Endothelial cell (in vitro differentiated cells): Measurements from ENCODE around the gene STX1B. TPM values are rescaled to one million over a fixed set of nuclear protein-coding genes. Genes with fewer than 3 reads are reported as not detected.
A peak's percentile ranks its signal among the peaks of the same experiment; 100 is the strongest.

Experiments
- DNase-seq: peaks from one replicate; pipeline ENCODE4 v3.0.0; 2021; ENCODE audit warnings: low spot score
- H3K27ac Mint-ChIP-seq: one replicate; pipeline ENCODE4 v1.8.0; 2021; ENCODE audit warnings: mixed read lengths, inconsistent platforms; ENCODE audit not compliant: unreplicated experiment
- H3K27me3 Mint-ChIP-seq: one replicate; pipeline ENCODE4 v1.8.0; 2021; ENCODE audit warnings: mild to moderate bottlenecking, moderate library complexity, mixed read lengths, inconsistent platforms; ENCODE audit not compliant: unreplicated experiment
- H3K36me3 Mint-ChIP-seq: one replicate; pipeline ENCODE4 v1.8.0; 2021; ENCODE audit warnings: mild to moderate bottlenecking, low read depth, mixed read lengths, inconsistent platforms; ENCODE audit not compliant: unreplicated experiment
- H3K4me1 Mint-ChIP-seq: one replicate; pipeline ENCODE4 v1.8.0; 2021; ENCODE audit warnings: mild to moderate bottlenecking, mixed read lengths, inconsistent platforms; ENCODE audit not compliant: unreplicated experiment
- H3K4me3 Mint-ChIP-seq: one replicate; pipeline ENCODE4 v1.8.0; 2021; ENCODE audit warnings: mild to moderate bottlenecking, mixed read lengths, inconsistent platforms; ENCODE audit not compliant: unreplicated experiment
- H3K9me3 Mint-ChIP-seq: one replicate; pipeline ENCODE4 v1.8.0; 2021; ENCODE audit warnings: mixed read lengths, inconsistent platforms; ENCODE audit not compliant: unreplicated experiment
- total RNA-seq: library from RNA; stranded (reverse); fragmentation: NEBNext Ultra II Directional; extraction: Animal tissue kit (Norgen Biotek cat#: 25700); gene quantifications from one replicate; pipeline ENCODE4 v1.2.1, GENCODE V29; 2021; ENCODE audit not compliant: unreplicated experiment
- TF ChIP-seq, protein P1 (sequence below): fragments of 200-600 bp; sonication (generic); IDR thresholded peaks from one replicate; pipeline ENCODE4 v1.5.0; 2021; ENCODE audit warnings: antibody characterized with exemption; ENCODE audit not compliant: unreplicated experiment

STX1B gene
- total RNA-seq, 1 donor from 2014 or later = 5.5 TPM

DNA sequence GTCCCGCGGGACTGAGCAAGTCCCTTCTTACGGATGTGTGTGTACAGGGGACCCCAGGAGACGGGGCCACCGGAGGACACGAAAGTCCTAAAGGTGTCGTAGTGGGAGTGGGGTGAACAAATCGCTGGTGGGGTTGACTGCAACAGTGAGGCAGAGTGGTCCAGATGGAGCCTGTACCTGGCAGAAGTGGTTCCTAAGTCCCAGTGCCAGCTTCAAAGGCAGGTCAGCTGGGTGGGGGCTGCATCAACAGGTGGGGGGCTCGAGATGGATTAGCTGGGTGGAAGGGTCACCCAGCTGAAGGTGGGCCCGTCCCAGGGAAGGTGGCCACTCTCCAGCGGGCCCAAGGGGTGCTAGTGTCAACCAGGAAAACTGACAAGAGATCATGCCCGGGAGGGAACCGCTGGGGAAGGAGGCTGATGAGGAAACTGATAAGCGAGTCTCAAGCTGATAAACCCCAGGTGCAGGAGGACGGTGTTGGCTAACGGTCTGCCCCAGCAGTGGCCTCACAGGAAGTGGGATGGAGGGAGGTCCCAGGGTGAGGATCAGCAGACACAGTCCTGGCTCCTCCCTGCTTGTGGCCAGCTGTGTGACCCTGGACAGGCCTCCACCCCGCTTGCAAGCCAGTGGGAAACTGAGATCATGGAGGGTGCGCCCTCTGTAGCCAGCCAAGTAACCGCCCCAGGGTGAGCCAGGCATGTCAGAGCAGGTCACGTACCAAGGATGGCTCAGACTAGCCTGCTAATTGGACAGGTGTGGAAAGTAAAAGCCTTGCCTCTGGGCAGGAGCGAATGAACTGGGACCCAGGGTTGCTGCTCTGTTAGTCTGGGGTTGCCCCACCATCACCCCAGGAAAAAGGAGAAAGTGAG lies 60.6 kb downstream of the STX1B start:
- DNase-seq = peak; percentile 56
- Mint-ChIP-seq H3K27ac (peak overlapping the region; percentile 94), H3K4me1 (peaks cover 17% of the 10 kb centered on the region), H3K4me3 (peak overlapping the region; percentile 97), H3K27me3 (peaks cover 15% of the 10 kb centered on the region), H3K36me3 (peaks cover 18% of the 10 kb centered on the region), H3K9me3 (no peaks in the 10 kb centered on the region)
- TF ChIP-seq, protein P1, sequence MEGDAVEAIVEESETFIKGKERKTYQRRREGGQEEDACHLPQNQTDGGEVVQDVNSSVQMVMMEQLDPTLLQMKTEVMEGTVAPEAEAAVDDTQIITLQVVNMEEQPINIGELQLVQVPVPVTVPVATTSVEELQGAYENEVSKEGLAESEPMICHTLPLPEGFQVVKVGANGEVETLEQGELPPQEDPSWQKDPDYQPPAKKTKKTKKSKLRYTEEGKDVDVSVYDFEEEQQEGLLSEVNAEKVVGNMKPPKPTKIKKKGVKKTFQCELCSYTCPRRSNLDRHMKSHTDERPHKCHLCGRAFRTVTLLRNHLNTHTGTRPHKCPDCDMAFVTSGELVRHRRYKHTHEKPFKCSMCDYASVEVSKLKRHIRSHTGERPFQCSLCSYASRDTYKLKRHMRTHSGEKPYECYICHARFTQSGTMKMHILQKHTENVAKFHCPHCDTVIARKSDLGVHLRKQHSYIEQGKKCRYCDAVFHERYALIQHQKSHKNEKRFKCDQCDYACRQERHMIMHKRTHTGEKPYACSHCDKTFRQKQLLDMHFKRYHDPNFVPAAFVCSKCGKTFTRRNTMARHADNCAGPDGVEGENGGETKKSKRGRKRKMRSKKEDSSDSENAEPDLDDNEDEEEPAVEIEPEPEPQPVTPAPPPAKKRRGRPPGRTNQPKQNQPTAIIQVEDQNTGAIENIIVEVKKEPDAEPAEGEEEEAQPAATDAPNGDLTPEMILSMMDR = no peak

DNA sequence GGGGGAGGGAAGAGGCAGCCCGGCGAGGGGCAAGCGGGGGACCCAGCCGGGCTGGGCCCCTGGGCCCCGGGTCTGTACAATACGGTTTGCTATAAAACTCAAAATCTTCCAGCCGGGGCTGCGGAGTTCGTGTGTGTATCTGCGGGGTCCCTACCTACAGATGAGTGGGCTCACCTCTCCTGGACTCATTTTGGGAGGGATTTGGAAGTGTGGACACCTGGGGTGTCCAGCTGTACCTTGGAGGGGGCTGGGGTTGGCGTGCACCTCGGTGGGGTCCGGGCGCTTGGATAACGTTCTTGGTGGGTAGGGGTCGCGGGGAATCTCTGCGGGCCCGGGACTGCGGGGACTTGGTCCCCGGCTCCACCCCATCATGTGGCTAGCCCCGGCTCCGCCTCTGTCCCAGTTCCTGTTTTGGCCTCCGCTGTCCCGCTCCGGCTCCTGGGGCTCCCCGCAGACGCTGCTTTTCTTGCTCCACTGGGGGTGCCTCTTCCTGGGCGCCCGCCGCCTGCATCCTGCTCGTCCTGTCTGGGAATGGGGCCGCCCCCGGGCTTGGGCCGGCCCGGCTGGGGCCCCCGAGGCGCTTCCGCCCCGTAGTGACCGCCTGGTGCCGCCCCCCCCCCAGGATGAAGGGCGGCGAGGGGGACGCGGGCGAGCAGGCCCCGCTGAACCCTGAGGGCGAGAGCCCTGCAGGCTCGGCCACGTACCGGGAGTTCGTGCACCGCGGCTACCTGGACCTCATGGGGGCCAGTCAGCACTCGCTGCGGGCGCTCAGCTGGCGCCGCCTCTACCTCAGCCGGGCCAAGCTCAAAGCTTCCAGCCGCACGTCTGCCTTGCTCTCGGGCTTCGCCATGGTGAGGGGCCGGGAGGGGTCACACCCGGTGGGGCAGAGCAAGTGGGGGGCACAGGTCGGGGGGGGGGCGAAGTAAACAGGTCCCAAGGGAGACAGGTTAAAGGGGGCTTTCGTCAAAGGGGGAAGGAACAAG lies 61.5 kb downstream of the STX1B start, which contains the start of gene ORAI3:
Gene ORAI3, plus strand, starts transcription at position 402 of the 983 bp plus-strand sequence. Its CDS starts 222 bp downstream, at position 624.
- DNase-seq = peak; percentile 74
- H3K27me3 Mint-ChIP-seq = peaks cover 12% of the 10 kb centered on the region
- H3K36me3 Mint-ChIP-seq = peaks cover 24% of the 10 kb centered on the region
- no peaks in the 10 kb centered on the region for H3K9me3 Mint-ChIP-seq
- H3K4me3 Mint-ChIP-seq = peak within 1 kb of the TSS; percentile 97
- H3K4me1 Mint-ChIP-seq = peaks cover 17% of the 10 kb centered on the region
- H3K27ac Mint-ChIP-seq = peak within 1 kb of the TSS; percentile 94
- TF ChIP-seq, protein P1 = no peak

- H3K27ac Mint-ChIP-seq = peak overlapping the region; percentile 93
- H3K4me3 Mint-ChIP-seq = peak overlapping the region; percentile 85
- peaks cover 17% of the 10 kb centered on the region for H3K4me1 Mint-ChIP-seq
- peak; percentile 97 for DNase-seq
- H3K27me3 Mint-ChIP-seq = peaks cover 14% of the 10 kb centered on the region
- peaks cover 28% of the 10 kb centered on the region for H3K36me3 Mint-ChIP-seq
- H3K9me3 Mint-ChIP-seq = no peaks in the 10 kb centered on the region
- TF ChIP-seq, protein P1 = peak; percentile 15
Observed at GRCh38 chr16:30947859-30948666, 62.4 kb downstream of the STX1B start.

DNA sequence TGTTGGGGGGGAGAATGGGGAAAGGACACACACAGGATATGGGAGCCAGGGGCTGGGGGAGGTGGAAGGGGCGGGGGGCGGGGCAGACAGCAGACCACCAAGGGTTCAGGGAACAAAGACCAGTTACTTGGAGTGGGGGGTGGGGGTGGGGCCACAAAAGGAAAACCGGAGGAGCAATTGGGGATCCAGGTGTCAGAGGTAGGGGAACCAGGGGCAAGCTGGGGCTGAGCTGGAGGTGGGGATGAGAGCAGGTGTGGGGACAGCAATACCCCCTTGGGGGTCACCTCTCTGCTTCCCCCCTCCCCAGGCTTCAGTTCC lies 62.9 kb downstream of the STX1B start:
- Mint-ChIP-seq H3K9me3 (no peaks in the 10 kb centered on the region), H3K27me3 (peaks cover 15% of the 10 kb centered on the region), H3K4me3 (no peak overlapping the region), H3K4me1 (peaks cover 17% of the 10 kb centered on the region), H3K36me3 (peaks cover 33% of the 10 kb centered on the region), H3K27ac (peak overlapping the region; percentile 93)
- DNase-seq = no peak
- TF ChIP-seq, protein P1 = no peak
